Progenitor cell of endocrine pancreas (in vitro differentiated cells): ENCODE measurements around the gene MAZ. TPM values are rescaled to one million over a fixed set of nuclear protein-coding genes. Genes with fewer than 3 reads are reported as not detected.
"Not testable (repeated sequence)": the region's sequence is repeated elsewhere in the genome, so short reads cannot be mapped to it uniquely, and the experiment has no call there.

Source experiments
- DNase-seq: peaks from one replicate; pipeline ENCODE4 v3.0.0; 2021; ENCODE audit warnings: low spot score; ENCODE audit not compliant: unreplicated experiment
- H3K27ac Mint-ChIP-seq: 2 replicates; pipeline ENCODE4 v1.8.0; 2021; ENCODE audit warnings: mild to moderate bottlenecking, moderate library complexity, mixed read lengths
- H3K27me3 Mint-ChIP-seq: 2 replicates; pipeline ENCODE4 v1.8.0; 2021; ENCODE audit warnings: mixed read lengths
- H3K36me3 Mint-ChIP-seq: 2 replicates; pipeline ENCODE4 v1.8.0; 2022; ENCODE audit warnings: mixed read lengths; ENCODE audit not compliant: insufficient read depth
- H3K4me1 Mint-ChIP-seq: 2 replicates; pipeline ENCODE4 v1.8.0; 2021; ENCODE audit warnings: low read depth, mixed read lengths
- H3K4me3 Mint-ChIP-seq: 2 replicates; pipeline ENCODE4 v1.8.0; 2021; ENCODE audit warnings: low read depth, mild to moderate bottlenecking, moderate library complexity, mixed read lengths
- H3K9me3 Mint-ChIP-seq: 2 replicates; pipeline ENCODE4 v1.8.0; 2021; ENCODE audit warnings: low read depth, mixed read lengths
- total RNA-seq: library from RNA; stranded (reverse); gene quantifications from 2 replicates; pipeline ENCODE4 v1.2.1, GENCODE V29; 2021
- TF ChIP-seq, protein P1 (sequence below): fragments of 200-600 bp; sonication (generic); IDR thresholded peaks from one replicate; pipeline ENCODE4 v1.5.0; 2021; ENCODE audit warnings: antibody characterized with exemption, mild to moderate bottlenecking; ENCODE audit not compliant: unreplicated experiment

MAZ gene
- total RNA-seq, 1 donor from 2014 or later = 347 TPM

DNA sequence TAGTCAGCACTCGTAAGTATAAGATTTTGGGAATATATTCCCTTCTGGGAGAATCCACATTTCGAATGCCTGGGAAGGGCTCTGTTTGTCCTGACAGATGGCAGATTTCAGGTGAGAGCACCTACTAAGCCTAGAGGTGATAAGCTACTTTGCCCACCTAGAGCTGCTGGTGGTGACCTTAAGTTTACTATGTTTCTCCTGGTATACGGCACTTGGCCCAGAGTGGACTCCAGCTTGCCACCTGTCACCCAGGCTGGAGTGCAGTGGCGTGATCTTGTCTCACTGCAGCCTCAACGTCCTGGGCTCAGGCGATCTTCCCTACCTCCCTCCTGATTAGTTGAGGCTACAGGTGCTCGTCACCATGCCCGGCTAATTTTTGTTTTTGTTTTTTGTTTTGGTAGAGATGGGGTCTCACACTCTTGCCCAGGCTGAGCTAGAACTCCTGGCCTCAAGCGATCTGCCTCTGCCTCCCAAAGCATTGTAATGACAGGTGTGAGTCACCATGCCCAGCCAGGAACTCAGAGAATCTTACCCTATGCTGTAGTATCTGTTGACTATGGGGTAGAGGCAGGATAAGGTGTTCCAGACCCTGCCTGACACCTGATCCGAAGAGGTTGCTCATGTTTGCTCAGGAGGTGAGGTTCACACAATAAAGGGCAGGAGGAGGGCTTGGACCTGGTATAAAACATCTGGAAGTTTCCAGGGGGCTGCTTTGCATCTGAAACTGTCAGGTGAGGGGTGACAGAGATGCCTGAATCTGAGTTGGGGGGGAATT is 28.6 kb upstream of the MAZ start, which contains the start of gene ZG16:
ZG16 (plus strand) TSS at position 681 of the 775 bp plus-strand sequence. CDS start 1,011 bp downstream, outside the sequence.
- TF ChIP-seq, protein P1, sequence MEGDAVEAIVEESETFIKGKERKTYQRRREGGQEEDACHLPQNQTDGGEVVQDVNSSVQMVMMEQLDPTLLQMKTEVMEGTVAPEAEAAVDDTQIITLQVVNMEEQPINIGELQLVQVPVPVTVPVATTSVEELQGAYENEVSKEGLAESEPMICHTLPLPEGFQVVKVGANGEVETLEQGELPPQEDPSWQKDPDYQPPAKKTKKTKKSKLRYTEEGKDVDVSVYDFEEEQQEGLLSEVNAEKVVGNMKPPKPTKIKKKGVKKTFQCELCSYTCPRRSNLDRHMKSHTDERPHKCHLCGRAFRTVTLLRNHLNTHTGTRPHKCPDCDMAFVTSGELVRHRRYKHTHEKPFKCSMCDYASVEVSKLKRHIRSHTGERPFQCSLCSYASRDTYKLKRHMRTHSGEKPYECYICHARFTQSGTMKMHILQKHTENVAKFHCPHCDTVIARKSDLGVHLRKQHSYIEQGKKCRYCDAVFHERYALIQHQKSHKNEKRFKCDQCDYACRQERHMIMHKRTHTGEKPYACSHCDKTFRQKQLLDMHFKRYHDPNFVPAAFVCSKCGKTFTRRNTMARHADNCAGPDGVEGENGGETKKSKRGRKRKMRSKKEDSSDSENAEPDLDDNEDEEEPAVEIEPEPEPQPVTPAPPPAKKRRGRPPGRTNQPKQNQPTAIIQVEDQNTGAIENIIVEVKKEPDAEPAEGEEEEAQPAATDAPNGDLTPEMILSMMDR = no peak
- Mint-ChIP-seq H3K4me1 (peaks cover 7% of the 10 kb centered on the region), H3K36me3 (no peaks in the 10 kb centered on the region), H3K9me3 (no peaks in the 10 kb centered on the region), H3K4me3 (no peak within 1 kb of the TSS), H3K27me3 (peaks cover 2% of the 10 kb centered on the region), H3K27ac (no peak within 1 kb of the TSS)
- DNase-seq = no peak

DNA sequence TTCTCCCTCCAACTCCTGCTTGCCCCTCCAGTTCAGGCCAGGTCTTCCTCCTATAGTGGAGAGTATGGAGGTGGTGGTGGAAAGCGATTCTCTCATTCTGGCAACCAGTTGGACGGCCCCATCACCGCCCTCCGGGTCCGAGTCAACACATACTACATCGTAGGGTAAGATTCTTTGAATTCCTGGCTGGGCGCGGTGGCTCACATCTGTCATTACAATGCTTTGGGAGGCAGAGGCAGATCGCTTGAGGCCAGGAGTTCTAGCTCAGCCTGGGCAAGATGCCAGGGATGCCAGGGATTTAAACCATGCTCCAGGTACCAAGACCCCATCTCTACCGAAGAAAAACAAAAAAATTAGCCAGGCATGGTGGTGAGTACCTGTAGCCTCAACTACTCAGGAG is 26.9 kb upstream of the MAZ start:
- Mint-ChIP-seq H3K27ac (no peak overlapping the region), H3K4me1 (peaks cover 20% of the 10 kb centered on the region), H3K27me3 (no peaks in the 10 kb centered on the region), H3K36me3 (no peaks in the 10 kb centered on the region), H3K9me3 (peaks cover 3% of the 10 kb centered on the region), H3K4me3 (no peak overlapping the region)
- DNase-seq = no peak
- TF ChIP-seq, protein P1 = no peak

- Mint-ChIP-seq H3K27ac (peak overlapping the region; percentile 78), H3K4me1 (peaks cover 18% of the 10 kb centered on the region)
- not testable (repeated sequence) for H3K9me3 Mint-ChIP-seq, H3K27me3 Mint-ChIP-seq, H3K36me3 Mint-ChIP-seq, DNase-seq, H3K4me3 Mint-ChIP-seq
These were observed 23.0 kb upstream of the MAZ start for GRCh38 chr16:29783094-29783953.

- Mint-ChIP-seq H3K27me3 (no peaks in the 10 kb centered on the region), H3K36me3 (no peaks in the 10 kb centered on the region), H3K9me3 (peaks cover 3% of the 10 kb centered on the region), H3K27ac (no peak overlapping the region), H3K4me3 (no peak overlapping the region), H3K4me1 (peaks cover 18% of the 10 kb centered on the region)
- DNase-seq = no peak
- TF ChIP-seq, protein P1 = no peak
These were observed 22.2 kb upstream of the MAZ start for GRCh38 chr16:29784157-29784556.

DNA sequence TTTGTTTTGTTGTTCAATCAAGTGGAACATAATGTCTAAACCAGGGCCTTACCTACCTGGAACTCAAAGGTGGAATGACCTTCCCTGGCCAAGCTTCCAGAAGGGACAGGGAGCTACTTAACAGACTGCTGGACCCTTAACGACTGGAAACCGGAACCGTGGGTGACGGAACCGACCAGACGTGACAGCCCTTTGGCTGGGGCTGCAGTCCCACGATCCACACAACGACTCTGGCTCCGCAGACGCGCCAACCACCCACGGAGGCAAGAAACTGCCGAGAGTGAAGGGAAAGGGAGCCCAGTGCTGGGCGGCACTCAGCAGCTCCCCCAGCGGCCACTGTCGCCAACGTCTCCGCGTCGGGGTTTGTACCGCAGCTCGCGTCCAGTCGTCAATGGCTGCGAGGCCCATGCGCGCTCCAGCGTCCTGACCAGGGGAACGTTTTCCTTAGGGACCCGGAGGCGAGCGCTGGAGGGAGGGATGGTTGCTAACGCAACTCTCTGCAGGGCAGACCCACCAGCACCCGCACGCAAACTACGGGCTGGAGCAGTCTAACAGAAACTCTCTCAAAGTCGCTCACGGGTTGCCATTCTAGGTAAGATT is 21.3 kb upstream of the MAZ start:
- Mint-ChIP-seq H3K27ac (peak overlapping the region; percentile 49), H3K4me1 (peaks cover 20% of the 10 kb centered on the region), H3K9me3 (peaks cover 3% of the 10 kb centered on the region), H3K4me3 (peak overlapping the region; percentile 56), H3K36me3 (no peaks in the 10 kb centered on the region), H3K27me3 (no peaks in the 10 kb centered on the region)
- TF ChIP-seq, protein P1 = peak; percentile 91
- peak; percentile 56 for DNase-seq

DNA sequence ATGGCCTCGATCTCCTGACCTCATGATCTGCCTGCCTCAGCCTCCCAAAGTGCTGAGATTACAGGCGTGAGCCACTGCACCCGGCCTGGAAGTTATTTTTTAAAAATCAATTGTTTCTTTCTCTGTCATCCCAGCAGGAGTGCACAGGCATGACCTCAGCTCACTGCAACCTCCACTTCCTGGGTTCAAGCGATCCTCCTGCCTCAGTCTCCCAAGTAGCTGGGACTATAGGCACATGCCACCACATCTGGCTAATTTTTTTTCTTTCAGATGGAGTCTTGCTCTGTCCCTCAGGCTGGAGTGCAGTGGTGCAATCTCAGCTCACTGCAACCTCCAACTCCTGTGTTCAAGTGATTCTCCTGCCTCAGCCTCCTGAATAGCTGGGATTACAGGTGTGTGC is 19.2 kb upstream of the MAZ start:
- not testable (repeated sequence) for H3K27me3 Mint-ChIP-seq, H3K27ac Mint-ChIP-seq

More for the DNA sequence above, 19.2 kb upstream of the MAZ start:
- not testable (repeated sequence) for H3K9me3 Mint-ChIP-seq, DNase-seq, H3K4me3 Mint-ChIP-seq, H3K36me3 Mint-ChIP-seq
- peaks cover 33% of the 10 kb centered on the region for H3K4me1 Mint-ChIP-seq
